ENCODE results near the gene MPPED1.

DNA sequence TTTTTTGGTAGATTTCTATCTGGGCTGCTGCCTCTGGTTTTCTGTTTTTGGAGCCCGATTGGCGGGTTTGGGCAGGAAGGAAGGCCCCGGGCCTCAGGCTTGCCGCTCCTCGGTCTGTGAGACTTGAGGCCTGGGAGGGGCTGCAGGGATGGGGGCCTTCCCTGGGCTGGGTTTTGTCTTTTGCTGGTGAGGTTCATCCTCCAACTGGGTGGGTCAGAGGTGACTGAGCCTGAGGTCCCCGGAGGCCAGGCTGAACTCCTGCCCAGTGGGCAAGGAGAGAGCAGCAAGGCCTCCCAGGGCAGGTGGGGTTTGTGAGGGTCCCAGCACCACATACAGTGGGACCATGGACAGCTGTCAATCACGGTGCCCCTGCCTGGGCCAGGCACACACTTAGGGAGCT is 15.0 kb downstream of the MPPED1 start:
- TF ChIP-seq CTCF (IDR thresholded peaks at IDR 0.05): no peak
- no peak for TF ChIP-seq POLR2A (IDR thresholded peaks at IDR 0.05)
- TF ChIP-seq POLR2AphosphoS5 (IDR thresholded peaks at IDR 0.05): no peak

Data from suprapubic skin (tissue), 4 donors.